HPDE6-E6E7 (cell line): ENCODE data around the gene APOA4.

Experiments
- DNase-seq: peaks from one replicate; pipeline ENCODE4 v3.0.0; 2011; ENCODE audit warnings: missing footprints; ENCODE audit errors: extremely low spot score

Gene APOA4

GRCh38 chr11:116777056-116777455 lies 46.0 kb downstream of the APOA4 start:
- DNase-seq = no peak

- no peak for DNase-seq
Measured at GRCh38 chr11:116776522-116776984, 46.6 kb downstream of the APOA4 start.

- no peak for DNase-seq
Measured at GRCh38 chr11:116775975-116776374, 47.1 kb downstream of the APOA4 start.

- DNase-seq = no peak
Measured at GRCh38 chr11:116774661-116775060, 48.4 kb downstream of the APOA4 start.

- peak; percentile 25 for DNase-seq
Measured at GRCh38 chr11:116773203-116774097, 49.7 kb downstream of the APOA4 start.

- DNase-seq = peak; percentile 79
Measured at GRCh38 chr11:116772443-116773202, 50.5 kb downstream of the APOA4 start, which contains the start of gene BUD13. BUD13 (minus strand) TSS chr11:116772987; CDS start chr11:116772964, 23 bp downstream.

- DNase-seq = no peak
Measured at GRCh38 chr11:116771935-116772334, 51.2 kb downstream of the APOA4 start.
